ENCODE data around the gene MESD. TPM values are rescaled to one million over a fixed set of nuclear protein-coding genes. Genes with fewer than 3 reads are reported as not detected.

MESD gene
- total and polyA plus RNA-seq, 9 of the 15 experiments (the other 6 are each of a cell fraction or from before 2014, with no cell fraction given) = 11.3 to 39.7 (median 22.8) TPM

DNA sequence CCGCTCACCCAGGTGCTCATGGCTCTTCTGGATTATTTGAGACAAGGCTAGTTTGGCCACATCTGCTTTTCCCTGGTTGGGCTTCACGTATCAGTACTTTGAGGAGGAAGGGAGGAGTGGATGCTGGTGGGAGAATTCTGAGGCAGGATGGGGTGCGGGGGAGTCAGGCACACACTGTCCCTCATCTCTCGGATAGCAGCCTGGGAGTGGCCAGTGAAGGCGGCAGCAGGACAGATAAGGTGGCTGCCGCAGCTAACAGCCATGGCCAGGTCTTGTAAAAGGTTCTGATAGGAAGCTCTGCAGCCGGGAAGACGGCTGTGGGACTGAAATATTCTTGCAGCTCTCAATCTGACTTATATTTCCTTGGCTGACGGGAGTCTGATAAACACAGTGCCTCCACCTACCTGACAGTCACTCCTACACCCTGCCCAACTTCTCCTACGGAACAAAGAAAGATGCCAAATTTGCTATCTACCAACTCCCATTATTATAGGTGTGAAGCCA is 87.3 kb downstream of the MESD start (continued):
- peak; percentile 36 to 43 for TF ChIP-seq E2F6 (IDR thresholded peaks at IDR 0.05; ENCODE audit: borderline replicate concordance in 1 of 2, extremely low read depth in 1 of 2, insufficient read depth in 1 of 2, insufficient read length in 1 of 2, low read depth in 1 of 2, low read length in 1 of 2, poor library complexity in 1 of 2, severe bottlenecking in 1 of 2)
- TF ChIP-seq ZNF644 (tag; IDR thresholded peaks at IDR 0.05; ENCODE audit: low read depth) = no peak
- TF ChIP-seq, protein P1, sequence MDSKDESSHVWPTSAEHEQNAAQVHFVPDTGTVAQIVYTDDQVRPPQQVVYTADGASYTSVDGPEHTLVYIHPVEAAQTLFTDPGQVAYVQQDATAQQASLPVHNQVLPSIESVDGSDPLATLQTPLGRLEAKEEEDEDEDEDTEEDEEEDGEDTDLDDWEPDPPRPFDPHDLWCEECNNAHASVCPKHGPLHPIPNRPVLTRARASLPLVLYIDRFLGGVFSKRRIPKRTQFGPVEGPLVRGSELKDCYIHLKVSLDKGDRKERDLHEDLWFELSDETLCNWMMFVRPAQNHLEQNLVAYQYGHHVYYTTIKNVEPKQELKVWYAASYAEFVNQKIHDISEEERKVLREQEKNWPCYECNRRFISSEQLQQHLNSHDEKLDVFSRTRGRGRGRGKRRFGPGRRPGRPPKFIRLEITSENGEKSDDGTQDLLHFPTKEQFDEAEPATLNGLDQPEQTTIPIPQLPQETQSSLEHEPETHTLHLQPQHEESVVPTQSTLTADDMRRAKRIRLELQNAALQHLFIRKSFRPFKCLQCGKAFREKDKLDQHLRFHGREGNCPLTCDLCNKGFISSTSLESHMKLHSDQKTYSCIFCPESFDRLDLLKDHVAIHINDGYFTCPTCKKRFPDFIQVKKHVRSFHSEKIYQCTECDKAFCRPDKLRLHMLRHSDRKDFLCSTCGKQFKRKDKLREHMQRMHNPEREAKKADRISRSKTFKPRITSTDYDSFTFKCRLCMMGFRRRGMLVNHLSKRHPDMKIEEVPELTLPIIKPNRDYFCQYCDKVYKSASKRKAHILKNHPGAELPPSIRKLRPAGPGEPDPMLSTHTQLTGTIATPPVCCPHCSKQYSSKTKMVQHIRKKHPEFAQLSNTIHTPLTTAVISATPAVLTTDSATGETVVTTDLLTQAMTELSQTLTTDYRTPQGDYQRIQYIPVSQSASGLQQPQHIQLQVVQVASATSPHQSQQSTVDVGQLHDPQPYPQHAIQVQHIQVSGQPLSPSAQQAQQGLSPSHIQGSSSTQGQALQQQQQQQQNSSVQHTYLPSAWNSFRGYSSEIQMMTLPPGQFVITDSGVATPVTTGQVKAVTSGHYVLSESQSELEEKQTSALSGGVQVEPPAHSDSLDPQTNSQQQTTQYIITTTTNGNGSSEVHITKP (IDR thresholded peaks at IDR 0.05; ENCODE audit: partially characterized antibody) = no peak
- TF ChIP-seq, protein P2, sequence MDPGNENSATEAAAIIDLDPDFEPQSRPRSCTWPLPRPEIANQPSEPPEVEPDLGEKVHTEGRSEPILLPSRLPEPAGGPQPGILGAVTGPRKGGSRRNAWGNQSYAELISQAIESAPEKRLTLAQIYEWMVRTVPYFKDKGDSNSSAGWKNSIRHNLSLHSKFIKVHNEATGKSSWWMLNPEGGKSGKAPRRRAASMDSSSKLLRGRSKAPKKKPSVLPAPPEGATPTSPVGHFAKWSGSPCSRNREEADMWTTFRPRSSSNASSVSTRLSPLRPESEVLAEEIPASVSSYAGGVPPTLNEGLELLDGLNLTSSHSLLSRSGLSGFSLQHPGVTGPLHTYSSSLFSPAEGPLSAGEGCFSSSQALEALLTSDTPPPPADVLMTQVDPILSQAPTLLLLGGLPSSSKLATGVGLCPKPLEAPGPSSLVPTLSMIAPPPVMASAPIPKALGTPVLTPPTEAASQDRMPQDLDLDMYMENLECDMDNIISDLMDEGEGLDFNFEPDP (CRISPR knock-in tag; IDR thresholded peaks at IDR 0.05) = no peak
- peak; percentile 69; the same call in 1 of the 2 replicates for TF ChIP-seq RB1 (IDR thresholded peaks at IDR 0.05; ENCODE audit: low read depth)
- peak; percentile 89 for TF ChIP-seq MECOM (CRISPR knock-in tag; IDR thresholded peaks at IDR 0.05)
- peak; percentile 87 for TF ChIP-seq TAL1 (IDR thresholded peaks at IDR 0.05)
- TF ChIP-seq, protein P3, sequence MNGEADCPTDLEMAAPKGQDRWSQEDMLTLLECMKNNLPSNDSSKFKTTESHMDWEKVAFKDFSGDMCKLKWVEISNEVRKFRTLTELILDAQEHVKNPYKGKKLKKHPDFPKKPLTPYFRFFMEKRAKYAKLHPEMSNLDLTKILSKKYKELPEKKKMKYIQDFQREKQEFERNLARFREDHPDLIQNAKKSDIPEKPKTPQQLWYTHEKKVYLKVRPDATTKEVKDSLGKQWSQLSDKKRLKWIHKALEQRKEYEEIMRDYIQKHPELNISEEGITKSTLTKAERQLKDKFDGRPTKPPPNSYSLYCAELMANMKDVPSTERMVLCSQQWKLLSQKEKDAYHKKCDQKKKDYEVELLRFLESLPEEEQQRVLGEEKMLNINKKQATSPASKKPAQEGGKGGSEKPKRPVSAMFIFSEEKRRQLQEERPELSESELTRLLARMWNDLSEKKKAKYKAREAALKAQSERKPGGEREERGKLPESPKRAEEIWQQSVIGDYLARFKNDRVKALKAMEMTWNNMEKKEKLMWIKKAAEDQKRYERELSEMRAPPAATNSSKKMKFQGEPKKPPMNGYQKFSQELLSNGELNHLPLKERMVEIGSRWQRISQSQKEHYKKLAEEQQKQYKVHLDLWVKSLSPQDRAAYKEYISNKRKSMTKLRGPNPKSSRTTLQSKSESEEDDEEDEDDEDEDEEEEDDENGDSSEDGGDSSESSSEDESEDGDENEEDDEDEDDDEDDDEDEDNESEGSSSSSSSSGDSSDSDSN (IDR thresholded peaks at IDR 0.05; ENCODE audit: borderline replicate concordance in 1 of 2, low read depth in 2 of 2, low read length in 2 of 2) = peak; percentile 44 to 83; a peak in 1 of 4 replicates
- peak; percentile 27; the same call in 1 of the 2 replicates for TF ChIP-seq STAT5A (IDR thresholded peaks at IDR 0.05; ENCODE audit: borderline replicate concordance, low read length)
- TF ChIP-seq MYBL2 (IDR thresholded peaks at IDR 0.05; ENCODE audit: low read depth) = no peak
- TF ChIP-seq MYBL2 (CRISPR knock-in tag; IDR thresholded peaks at IDR 0.05; ENCODE audit: borderline replicate concordance) = no peak
- no peak for TF ChIP-seq ZNF143 (CRISPR knock-in tag; IDR thresholded peaks at IDR 0.05)
- no peak for TF ChIP-seq BRCA1 (IDR thresholded peaks at IDR 0.05)
- TF ChIP-seq BRCA1 (CRISPR knock-in tag; IDR thresholded peaks at IDR 0.05) = no peak
- no peak for TF ChIP-seq TEAD2 (tag; IDR thresholded peaks at IDR 0.05)
- no peak for TF ChIP-seq ILK (tag; IDR thresholded peaks at IDR 0.05; ENCODE audit: borderline replicate concordance, low read depth)
- no peak for TF ChIP-seq CBX3 (IDR thresholded peaks at IDR 0.05; ENCODE audit: borderline replicate concordance in 1 of 2, low read length in 2 of 2)
- TF ChIP-seq MTA2 (IDR thresholded peaks at IDR 0.05; ENCODE audit: low read depth) = peak; percentile 74
- peak; percentile 85 for TF ChIP-seq SMARCA4 (IDR thresholded peaks at IDR 0.05)
- TF ChIP-seq ZNF212 (CRISPR knock-in tag; IDR thresholded peaks at IDR 0.05) = no peak
- TF ChIP-seq CBFA2T2 (conservative IDR thresholded peaks at IDR 0.05) = peak; percentile 92
